B cell (primary cell): ENCODE measurements around the gene ZNF816.

Experiments used
- CTCF ChIP-seq: fragments of 200-600 bp; IDR thresholded peaks from one replicate; pipeline ENCODE4 v1.8.0; 2022; ENCODE audit warnings: antibody characterized with exemption, mild to moderate bottlenecking
- EZH2 ChIP-seq: IDR thresholded peaks from 2 replicates; pipeline ENCODE4 v1.6.1; 2012; ENCODE audit warnings: borderline replicate concordance, low read depth, mild to moderate bottlenecking, moderate library complexity, low read length; ENCODE audit not compliant: insufficient read depth, poor library complexity, severe bottlenecking

- TF ChIP-seq CTCF (no peak), EZH2 (no peak)
Measured at GRCh38 chr19:52910648-52911047, 52.0 kb downstream of the ZNF816 start.
